Measurements from ENCODE around the gene RMDN3. TPM values are rescaled to one million over a fixed set of nuclear protein-coding genes. Genes with fewer than 3 reads are reported as not detected.

Gene RMDN3
- total and polyA plus RNA-seq, 9 of the 15 experiments (the other 6 are each of a cell fraction or from before 2014, with no cell fraction given) = 8.1 to 38.2 (median 25.9) TPM

DNA sequence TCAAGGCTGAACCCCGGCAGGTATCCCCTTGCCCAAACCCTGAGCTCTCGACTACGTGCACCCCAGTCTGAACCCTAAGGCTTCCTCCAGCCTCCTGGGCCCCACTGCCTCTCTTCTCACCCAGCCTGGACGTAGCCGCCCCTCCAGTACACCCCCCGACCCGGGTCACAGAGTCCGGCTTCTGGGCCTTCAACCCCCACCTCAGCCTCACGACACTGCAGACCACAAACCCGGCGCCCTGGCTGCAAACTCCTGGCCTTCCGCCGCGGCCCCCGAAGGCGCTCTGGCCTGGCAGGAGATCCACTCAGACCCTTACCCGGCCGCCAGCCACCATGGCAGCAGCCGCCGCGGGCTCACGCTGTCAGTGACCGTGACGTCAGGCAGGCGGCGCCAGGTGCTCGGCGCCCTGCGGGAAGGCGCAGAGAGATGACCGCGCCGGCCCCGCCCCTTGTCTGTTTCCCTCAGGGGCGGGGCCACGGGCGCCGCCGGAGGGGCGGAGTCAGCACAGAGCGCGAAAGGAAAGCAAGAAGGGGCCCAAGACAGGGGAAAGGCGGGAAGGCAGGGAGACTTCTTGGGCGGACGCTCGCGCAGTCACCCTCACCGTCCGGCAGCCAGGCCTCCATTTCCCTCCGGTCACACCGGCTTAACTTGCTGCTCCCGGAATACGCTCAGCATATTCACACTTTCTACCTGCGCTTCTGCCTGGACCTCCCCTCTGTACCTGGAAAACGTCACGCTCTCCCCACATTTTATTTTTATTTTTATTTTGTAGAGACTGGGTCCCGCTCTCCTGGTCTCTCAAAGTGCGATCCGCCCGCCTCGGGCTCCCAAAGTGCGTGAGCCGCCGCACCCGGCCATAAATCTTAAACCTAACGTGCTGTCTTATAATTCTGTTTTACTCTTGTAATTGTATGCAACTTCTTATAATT, at the start of gene RMDN3 (continued):
- TF ChIP-seq, protein P1, sequence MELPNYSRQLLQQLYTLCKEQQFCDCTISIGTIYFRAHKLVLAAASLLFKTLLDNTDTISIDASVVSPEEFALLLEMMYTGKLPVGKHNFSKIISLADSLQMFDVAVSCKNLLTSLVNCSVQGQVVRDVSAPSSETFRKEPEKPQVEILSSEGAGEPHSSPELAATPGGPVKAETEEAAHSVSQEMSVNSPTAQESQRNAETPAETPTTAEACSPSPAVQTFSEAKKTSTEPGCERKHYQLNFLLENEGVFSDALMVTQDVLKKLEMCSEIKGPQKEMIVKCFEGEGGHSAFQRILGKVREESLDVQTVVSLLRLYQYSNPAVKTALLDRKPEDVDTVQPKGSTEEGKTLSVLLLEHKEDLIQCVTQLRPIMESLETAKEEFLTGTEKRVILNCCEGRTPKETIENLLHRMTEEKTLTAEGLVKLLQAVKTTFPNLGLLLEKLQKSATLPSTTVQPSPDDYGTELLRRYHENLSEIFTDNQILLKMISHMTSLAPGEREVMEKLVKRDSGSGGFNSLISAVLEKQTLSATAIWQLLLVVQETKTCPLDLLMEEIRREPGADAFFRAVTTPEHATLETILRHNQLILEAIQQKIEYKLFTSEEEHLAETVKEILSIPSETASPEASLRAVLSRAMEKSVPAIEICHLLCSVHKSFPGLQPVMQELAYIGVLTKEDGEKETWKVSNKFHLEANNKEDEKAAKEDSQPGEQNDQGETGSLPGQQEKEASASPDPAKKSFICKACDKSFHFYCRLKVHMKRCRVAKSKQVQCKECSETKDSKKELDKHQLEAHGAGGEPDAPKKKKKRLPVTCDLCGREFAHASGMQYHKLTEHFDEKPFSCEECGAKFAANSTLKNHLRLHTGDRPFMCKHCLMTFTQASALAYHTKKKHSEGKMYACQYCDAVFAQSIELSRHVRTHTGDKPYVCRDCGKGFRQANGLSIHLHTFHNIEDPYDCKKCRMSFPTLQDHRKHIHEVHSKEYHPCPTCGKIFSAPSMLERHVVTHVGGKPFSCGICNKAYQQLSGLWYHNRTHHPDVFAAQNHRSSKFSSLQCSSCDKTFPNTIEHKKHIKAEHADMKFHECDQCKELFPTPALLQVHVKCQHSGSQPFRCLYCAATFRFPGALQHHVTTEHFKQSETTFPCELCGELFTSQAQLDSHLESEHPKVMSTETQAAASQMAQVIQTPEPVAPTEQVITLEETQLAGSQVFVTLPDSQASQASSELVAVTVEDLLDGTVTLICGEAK (IDR thresholded peaks at IDR 0.05) = 0 out of 2 replicates have a peak, but pooled peaks have one; percentile 24
- TF ChIP-seq, protein P1 (CRISPR knock-in tag; IDR thresholded peaks at IDR 0.05) = no peak
- TF ChIP-seq MAZ (CRISPR knock-in tag; conservative IDR thresholded peaks at IDR 0.05 in 1 of 2, IDR thresholded peaks at IDR 0.05 in 1 of 2) (peak; percentile 72 to 96), LARP7 (IDR thresholded peaks at IDR 0.05) (no peak), ZNF785 (CRISPR knock-in tag; IDR thresholded peaks at IDR 0.05) (no peak), ETS2 (tag; IDR thresholded peaks at IDR 0.05; ENCODE audit: borderline replicate concordance, poor library complexity, severe bottlenecking) (no peak), NFYB (IDR thresholded peaks at IDR 0.05; ENCODE audit: extremely low read depth, insufficient read length) (no peak), THRAP3 (IDR thresholded peaks at IDR 0.05; ENCODE audit: borderline replicate concordance) (no peak), RNF2 (IDR thresholded peaks at IDR 0.05) (0 out of 2 replicates have a peak, but pooled peaks have one; percentile 53), SPI1 (IDR thresholded peaks at IDR 0.05; ENCODE audit: borderline replicate concordance, low read depth, low read length) (no peak)
- TF ChIP-seq, protein P2, sequence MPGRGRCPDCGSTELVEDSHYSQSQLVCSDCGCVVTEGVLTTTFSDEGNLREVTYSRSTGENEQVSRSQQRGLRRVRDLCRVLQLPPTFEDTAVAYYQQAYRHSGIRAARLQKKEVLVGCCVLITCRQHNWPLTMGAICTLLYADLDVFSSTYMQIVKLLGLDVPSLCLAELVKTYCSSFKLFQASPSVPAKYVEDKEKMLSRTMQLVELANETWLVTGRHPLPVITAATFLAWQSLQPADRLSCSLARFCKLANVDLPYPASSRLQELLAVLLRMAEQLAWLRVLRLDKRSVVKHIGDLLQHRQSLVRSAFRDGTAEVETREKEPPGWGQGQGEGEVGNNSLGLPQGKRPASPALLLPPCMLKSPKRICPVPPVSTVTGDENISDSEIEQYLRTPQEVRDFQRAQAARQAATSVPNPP (IDR thresholded peaks at IDR 0.05; ENCODE audit: borderline replicate concordance, insufficient read depth, insufficient read length) = no peak
- TF ChIP-seq, protein P3, sequence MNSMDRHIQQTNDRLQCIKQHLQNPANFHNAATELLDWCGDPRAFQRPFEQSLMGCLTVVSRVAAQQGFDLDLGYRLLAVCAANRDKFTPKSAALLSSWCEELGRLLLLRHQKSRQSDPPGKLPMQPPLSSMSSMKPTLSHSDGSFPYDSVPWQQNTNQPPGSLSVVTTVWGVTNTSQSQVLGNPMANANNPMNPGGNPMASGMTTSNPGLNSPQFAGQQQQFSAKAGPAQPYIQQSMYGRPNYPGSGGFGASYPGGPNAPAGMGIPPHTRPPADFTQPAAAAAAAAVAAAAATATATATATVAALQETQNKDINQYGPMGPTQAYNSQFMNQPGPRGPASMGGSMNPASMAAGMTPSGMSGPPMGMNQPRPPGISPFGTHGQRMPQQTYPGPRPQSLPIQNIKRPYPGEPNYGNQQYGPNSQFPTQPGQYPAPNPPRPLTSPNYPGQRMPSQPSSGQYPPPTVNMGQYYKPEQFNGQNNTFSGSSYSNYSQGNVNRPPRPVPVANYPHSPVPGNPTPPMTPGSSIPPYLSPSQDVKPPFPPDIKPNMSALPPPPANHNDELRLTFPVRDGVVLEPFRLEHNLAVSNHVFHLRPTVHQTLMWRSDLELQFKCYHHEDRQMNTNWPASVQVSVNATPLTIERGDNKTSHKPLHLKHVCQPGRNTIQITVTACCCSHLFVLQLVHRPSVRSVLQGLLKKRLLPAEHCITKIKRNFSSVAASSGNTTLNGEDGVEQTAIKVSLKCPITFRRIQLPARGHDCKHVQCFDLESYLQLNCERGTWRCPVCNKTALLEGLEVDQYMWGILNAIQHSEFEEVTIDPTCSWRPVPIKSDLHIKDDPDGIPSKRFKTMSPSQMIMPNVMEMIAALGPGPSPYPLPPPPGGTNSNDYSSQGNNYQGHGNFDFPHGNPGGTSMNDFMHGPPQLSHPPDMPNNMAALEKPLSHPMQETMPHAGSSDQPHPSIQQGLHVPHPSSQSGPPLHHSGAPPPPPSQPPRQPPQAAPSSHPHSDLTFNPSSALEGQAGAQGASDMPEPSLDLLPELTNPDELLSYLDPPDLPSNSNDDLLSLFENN (IDR thresholded peaks at IDR 0.05; ENCODE audit: low read depth in 2 of 2, low read length in 2 of 2) = no peak

Data from K562 (cell line).